ENCODE results near the gene NHSL2. TPM values are rescaled to one million over a fixed set of nuclear protein-coding genes. Genes with fewer than 3 reads are reported as not detected.

The NHSL2 gene
- total RNA-seq, 3 donors from 2014 or later, result 5.4 to 9.2 (median 5.8) TPM

DNA sequence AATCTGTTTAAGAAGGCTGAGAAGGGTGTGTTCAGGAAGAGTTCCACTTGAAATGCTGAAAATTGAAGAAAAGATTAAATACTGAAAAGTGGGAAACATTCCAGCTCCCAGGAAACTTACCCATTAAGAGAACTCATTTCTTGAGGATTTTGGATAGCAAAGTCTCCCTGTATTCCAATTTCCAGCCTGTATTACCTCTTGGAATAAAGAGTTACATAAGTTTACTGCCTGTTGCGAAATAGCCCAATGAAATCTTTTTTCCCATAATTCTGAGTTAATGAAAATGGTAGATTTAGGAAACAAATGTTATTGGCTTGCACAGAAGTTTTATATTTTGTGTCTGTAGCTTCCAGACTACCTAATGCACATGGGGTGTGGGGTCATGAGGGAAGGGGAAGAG is 12.0 kb downstream of the NHSL2 start:
- Histone ChIP-seq H3K36me3 (no peaks in the 10 kb centered on the region), H3K27ac (no peak overlapping the region), H3K4me1 (no peaks in the 10 kb centered on the region), H3K9me3 (no peaks in the 10 kb centered on the region), H3K4me3 (no peak overlapping the region), H3K27me3 (peaks cover 0 to 64% of the 10 kb centered on the region in 2 donors)
- DNase-seq (ENCODE audit: low spot score in 2 of 2), result no peak
- TF ChIP-seq POLR2AphosphoS5 (IDR thresholded peaks at IDR 0.05), result no peak
- TF ChIP-seq, protein P1, sequence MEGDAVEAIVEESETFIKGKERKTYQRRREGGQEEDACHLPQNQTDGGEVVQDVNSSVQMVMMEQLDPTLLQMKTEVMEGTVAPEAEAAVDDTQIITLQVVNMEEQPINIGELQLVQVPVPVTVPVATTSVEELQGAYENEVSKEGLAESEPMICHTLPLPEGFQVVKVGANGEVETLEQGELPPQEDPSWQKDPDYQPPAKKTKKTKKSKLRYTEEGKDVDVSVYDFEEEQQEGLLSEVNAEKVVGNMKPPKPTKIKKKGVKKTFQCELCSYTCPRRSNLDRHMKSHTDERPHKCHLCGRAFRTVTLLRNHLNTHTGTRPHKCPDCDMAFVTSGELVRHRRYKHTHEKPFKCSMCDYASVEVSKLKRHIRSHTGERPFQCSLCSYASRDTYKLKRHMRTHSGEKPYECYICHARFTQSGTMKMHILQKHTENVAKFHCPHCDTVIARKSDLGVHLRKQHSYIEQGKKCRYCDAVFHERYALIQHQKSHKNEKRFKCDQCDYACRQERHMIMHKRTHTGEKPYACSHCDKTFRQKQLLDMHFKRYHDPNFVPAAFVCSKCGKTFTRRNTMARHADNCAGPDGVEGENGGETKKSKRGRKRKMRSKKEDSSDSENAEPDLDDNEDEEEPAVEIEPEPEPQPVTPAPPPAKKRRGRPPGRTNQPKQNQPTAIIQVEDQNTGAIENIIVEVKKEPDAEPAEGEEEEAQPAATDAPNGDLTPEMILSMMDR (IDR thresholded peaks at IDR 0.05), result no peak
- TF ChIP-seq POLR2A (IDR thresholded peaks at IDR 0.05), result no peak
- intact Hi-C loops (cut with DNase I; ENCODE audit: low total_unique reads), result no loop called here

DNA sequence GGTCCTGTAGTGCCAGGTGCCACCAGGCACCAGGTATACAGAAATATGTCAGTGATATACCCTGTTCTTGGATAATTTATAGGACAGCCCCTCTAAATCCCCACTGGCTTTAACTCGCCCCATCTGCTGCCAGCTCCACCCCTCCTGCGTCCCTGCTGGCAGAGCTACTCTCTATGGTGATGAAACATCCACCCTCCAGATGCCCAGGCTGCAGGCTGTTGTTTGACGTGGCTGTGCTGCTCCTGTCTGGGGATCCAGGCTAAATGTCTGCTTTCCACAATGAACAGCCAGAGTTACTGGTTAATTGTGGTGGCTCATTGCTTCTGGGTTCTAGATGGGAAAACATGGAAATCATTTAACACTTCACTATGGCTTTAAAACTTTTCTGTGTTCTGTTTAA is 12.9 kb downstream of the NHSL2 start:
- Histone ChIP-seq H3K27ac (no peak overlapping the region), H3K36me3 (no peaks in the 10 kb centered on the region), H3K27me3 (peaks cover 0 to 68% of the 10 kb centered on the region in 2 donors), H3K4me1 (no peaks in the 10 kb centered on the region), H3K4me3 (no peak overlapping the region), H3K9me3 (no peaks in the 10 kb centered on the region)
- TF ChIP-seq POLR2A (IDR thresholded peaks at IDR 0.05) (no peak), POLR2AphosphoS5 (IDR thresholded peaks at IDR 0.05) (no peak)
- TF ChIP-seq, protein P1 (IDR thresholded peaks at IDR 0.05), result no peak
- no peak for DNase-seq (ENCODE audit: low spot score in 2 of 2)
- intact Hi-C loops (cut with DNase I; ENCODE audit: low total_unique reads), result no loop called here

DNA sequence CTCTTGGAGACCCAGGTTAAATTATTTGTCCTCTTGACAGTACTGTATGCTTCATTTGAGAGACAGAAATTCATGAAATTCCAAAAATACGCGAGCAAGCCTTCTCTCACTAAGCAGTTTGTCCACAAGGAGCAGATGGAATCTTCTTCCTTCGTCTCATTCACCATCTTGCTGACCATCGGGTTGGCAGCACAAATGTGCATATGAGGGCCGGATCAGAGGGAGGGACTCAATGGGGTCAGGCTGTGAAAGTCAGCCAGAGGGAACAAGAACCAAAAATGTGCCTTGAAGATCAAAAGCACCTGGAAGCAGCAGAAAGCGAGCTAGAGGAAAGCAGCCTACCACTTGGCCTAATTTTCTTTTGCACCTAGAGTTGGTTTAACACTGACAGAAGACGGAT is 16.4 kb downstream of the NHSL2 start:
- H3K27ac ChIP-seq, result no peak overlapping the region
- DNase-seq (ENCODE audit: low spot score in 2 of 2), result no peak
- no peak overlapping the region for H3K4me3 ChIP-seq
- H3K27me3 ChIP-seq, result peaks cover 0 to 77% of the 10 kb centered on the region in 2 donors
- H3K36me3 ChIP-seq, result no peaks in the 10 kb centered on the region
- intact Hi-C loops (cut with DNase I; ENCODE audit: low total_unique reads), result no loop called here
- H3K9me3 ChIP-seq, result no peaks in the 10 kb centered on the region
- TF ChIP-seq, protein P1 (IDR thresholded peaks at IDR 0.05), result no peak
- no peaks in the 10 kb centered on the region for H3K4me1 ChIP-seq

DNA sequence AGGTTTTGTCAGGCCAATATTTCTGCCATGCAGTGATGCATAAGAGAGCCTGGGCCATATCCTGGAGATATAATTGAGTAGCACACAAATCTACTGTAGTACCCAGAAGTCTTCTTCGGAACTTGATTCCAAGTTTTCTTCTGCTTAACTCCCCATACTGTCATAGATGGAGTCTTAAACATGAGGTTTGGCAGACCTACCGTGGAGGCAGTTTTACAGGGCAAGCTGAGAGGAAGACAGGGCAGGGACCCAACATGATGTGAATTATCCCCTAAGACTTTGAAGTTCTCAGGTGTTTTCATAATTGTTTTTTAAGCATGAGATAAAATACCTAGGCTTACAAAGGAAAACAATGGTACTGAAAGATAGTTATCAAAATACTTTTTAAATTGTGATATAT is 18.2 kb downstream of the NHSL2 start:
- TF ChIP-seq POLR2A (IDR thresholded peaks at IDR 0.05) (no peak), POLR2AphosphoS5 (IDR thresholded peaks at IDR 0.05) (no peak)
- TF ChIP-seq, protein P1 (IDR thresholded peaks at IDR 0.05), result no peak
- no peaks in the 10 kb centered on the region for H3K36me3 ChIP-seq
- H3K4me1 ChIP-seq, result no peaks in the 10 kb centered on the region
- no peak overlapping the region for H3K27ac ChIP-seq
- no peak overlapping the region for H3K4me3 ChIP-seq
- intact Hi-C loops (cut with DNase I; ENCODE audit: low total_unique reads), result no loop called here
- no peak for DNase-seq (ENCODE audit: low spot score in 2 of 2)
- H3K27me3 ChIP-seq, result peaks cover 0 to 80% of the 10 kb centered on the region in 2 donors
- no peaks in the 10 kb centered on the region for H3K9me3 ChIP-seq

DNA sequence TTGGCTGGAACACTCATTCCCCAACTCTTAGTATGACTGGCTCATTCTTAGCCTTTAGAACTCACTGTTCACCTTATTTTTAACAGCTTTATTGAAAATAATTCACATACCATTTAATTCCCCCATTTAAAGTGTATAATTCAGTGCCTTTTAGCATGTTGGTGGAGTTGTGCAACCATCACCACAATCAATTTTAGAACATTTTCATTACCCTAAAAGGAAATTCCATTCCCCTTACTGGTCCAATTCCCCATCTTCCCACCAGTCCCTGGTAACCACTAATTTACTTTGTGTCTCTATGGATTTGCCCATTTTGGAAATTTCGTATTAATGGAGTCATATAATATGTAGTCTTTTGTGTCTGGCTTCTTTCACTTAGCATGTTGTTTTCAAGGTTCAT is 19.7 kb downstream of the NHSL2 start:
- no peak for DNase-seq (ENCODE audit: low spot score in 2 of 2)
- Histone ChIP-seq H3K27ac (no peak overlapping the region), H3K27me3 (peaks cover 0 to 81% of the 10 kb centered on the region in 2 donors), H3K4me3 (no peak overlapping the region), H3K9me3 (no peaks in the 10 kb centered on the region), H3K36me3 (no peaks in the 10 kb centered on the region), H3K4me1 (no peaks in the 10 kb centered on the region)
- TF ChIP-seq POLR2A (IDR thresholded peaks at IDR 0.05) (no peak), POLR2AphosphoS5 (IDR thresholded peaks at IDR 0.05) (no peak)
- TF ChIP-seq, protein P1 (IDR thresholded peaks at IDR 0.05), result no peak
- intact Hi-C loops (cut with DNase I; ENCODE audit: low total_unique reads), result no loop called here
